Left forelimb (tissue), 1 donor: ENCODE results near the gene OR56A1.

Experiments
- DNase-seq: peaks from one replicate; pipeline ENCODE4 v3.0.0-alpha.2; 2018; ENCODE audit warnings: low spot score

OR56A1 gene

GRCh38 chr11:5989203-5989602, 41.4 kb downstream of the OR56A1 start:
- DNase-seq = no peak

- DNase-seq = no peak
Measured at GRCh38 chr11:5986885-5987284, 43.7 kb downstream of the OR56A1 start, which contains the start of gene OR52L1. OR52L1 (minus strand) TSS chr11:5986985; CDS start chr11:5986930, 55 bp downstream.

GRCh38 chr11:5983443-5983842, 47.1 kb downstream of the OR56A1 start:
- no peak for DNase-seq

GRCh38 chr11:5973530-5973929, 57.0 kb downstream of the OR56A1 start:
- DNase-seq = no peak
